Left forelimb (tissue), 1 donor: ENCODE results near the gene IRAK1.

Source experiments
- DNase-seq: peaks from one replicate; pipeline ENCODE4 v3.0.0-alpha.2; 2018; ENCODE audit warnings: low spot score

IRAK1 gene

DNA sequence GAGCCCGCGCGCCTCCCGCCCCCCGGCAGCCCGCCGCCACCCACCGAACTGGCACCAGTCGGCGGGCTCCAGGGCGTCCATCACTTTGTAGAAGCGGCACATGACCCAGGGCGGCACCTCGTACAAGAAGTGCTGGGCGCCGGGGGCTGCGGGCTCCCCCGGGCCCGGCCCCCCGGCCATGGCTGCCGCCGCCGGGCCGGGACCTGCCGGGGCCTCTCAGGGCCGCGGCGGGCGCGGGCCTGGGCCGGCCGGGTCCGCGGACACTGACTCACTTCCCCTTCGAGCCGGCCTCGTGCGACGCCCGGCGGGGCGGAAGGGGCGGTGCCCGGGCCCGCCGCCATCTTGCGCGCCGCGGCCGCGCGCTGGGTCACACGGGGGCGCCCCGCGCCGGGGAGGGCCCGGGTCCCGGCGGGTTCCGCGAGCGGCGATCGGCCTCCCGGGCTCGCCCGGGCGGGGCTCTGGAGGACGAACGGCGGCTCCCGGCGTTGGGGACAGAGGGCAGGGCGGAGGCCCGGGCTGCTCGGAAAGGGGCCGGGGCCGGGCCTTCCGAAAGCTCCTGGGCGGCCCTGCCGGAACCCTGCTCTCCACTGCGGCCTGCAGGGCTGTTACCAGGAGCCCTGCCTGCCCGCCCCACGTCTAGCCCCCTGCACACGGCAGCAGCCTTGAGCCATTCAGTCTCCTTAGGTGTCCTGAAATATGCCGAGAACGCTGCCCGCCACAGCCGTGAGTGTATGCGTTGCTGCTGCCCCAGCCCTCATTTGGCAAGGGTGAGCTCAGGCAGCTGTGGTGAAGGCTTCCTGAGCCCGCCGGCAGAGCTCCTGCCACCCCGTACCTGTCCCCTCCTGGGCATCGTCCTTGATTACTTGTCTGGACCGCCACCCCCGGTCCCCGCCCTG is at the start of gene IRAK1:
IRAK1 (minus strand) TSS at position 270 of the 896 bp plus-strand sequence; CDS start at position 180, 90 bp downstream.
- DNase-seq = peak; percentile 73

DNA sequence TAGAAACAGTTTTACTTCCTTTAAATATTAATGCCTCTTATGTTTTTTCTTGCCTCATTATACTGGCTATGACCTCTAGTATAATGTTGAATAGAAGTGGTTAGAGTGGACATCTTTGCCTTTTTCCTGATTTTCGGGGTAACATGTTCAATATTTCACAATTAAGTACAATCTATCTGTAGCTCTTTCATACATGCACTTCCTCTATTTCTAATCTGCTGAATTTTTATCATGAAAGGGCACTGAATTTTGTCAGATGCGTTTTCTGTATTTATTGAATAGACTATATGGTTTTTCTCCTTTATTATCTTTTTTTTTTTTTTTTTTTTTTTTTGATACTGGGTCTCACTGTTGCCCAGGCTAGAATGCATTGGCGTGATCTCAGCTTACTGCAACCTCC is 48.9 kb upstream of the IRAK1 start:
- no peak for DNase-seq

DNA sequence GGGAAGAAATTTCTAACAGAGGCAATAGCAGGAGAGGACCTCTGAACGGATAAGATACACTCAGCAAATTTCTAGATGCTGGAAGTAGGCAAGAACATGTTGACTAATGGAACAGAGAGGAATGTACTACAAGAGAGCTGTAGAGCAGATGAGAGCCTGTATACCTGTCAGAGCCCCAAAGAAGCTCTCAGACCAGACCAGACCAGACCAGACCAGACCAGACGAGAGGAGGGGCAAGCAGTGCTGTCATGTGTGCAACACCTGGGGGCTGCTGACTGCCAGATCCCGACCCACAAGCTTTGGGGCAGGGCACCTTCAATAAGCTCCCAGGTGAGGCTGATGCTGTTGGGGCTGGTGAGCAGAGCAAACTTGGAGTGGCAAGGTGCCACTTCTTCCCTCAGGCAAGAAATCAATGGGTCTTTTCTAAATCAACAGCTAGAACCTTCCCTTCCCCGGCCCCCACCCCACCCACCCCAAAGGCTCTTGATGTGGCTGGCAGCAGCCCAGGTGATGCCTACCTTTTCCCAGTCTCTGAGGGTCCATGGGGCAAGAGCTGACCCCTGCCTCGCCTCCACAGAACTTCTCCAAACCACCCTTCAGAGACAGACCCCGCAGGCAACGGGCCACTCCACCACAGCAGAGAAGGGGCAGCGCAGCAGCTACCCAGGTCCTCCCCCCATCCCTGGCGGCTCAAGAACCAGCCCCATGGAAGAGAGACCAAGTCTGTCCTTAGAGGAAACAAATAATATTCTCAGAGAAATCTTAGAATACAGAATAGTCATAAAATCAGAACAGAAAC is 45.1 kb upstream of the IRAK1 start:
- DNase-seq = no peak

DNA sequence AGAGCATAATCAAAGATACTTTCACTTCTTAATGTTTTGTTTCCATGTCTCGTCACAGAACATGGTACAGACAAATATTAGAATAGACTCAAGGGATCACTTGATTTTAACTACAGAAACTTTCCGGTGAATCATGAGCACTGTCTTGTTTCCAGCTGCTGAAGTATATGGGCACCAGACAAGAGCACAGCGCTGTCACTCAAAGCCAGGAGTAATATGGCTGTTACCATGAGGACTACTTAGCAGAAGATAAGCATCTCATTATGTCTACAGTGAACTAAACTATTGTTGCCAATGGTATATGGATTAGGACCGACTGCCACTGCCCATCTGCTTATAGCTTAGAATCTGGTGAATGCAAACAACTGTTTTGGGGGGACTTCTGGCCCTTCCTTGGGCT is 43.5 kb upstream of the IRAK1 start:
- DNase-seq = no peak

DNA sequence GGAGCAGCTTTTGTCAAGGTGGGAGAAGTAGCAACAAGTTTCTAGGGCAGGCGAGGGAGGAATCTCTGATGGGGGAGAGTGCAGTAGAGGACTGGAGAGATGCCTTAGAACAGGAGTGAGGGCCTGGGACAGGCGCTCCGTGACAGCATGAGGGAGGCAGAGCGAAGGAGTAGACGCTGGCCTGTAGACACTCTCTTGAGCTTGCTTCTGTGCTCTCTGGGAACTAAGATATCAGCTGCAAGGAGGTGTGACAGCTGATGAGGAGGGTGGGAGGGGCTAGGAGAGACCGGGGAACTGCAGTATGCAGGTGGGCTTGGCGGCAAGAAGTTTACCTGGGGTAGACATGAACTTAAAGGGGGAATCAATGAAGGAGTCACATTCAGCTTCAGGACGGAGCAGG is 42.1 kb upstream of the IRAK1 start:
- DNase-seq = no peak

DNA sequence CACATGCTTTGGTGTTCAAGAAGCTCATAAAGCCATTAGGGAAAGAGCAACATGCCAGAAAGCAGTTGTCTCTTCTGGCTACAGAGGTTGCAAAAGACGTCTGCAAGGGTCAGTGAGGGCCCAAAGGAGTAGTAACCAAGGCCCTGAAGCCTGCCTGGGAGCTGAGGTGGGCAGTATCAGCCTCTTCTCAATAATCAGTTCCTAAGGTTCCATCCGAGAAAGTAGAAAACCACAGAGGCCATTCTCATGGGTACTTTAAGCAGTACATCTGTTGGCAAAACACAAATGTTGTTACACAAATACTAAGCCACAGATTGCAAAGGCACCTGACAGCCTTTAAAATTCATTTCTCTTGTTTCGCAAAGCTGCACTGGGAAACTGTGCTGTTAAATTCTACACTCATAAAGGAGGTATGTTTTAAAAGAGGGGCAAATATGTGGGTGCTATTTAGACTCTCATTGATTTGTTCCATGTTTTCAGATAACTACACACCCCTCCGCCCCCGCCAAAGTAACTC is 40.1 kb upstream of the IRAK1 start:
- DNase-seq = no peak

DNA sequence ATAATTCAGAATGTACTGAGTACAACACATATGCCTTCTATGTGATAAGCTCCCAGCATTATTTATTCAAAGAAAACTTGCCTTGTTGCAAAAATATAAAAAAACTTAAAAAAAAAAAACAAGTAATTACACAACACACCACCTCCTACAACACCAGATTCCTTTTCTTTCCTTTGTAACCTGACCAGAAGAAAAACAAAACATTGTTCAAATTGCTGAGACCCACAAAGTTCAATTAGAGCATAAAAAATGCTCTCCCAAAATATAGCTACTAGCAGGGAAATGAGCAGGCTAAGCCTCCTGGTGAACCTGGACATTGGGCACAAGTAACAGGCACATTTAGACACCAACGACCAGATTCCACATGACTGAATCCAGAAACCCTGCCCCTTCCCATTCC is 39.5 kb upstream of the IRAK1 start:
- no peak for DNase-seq

DNA sequence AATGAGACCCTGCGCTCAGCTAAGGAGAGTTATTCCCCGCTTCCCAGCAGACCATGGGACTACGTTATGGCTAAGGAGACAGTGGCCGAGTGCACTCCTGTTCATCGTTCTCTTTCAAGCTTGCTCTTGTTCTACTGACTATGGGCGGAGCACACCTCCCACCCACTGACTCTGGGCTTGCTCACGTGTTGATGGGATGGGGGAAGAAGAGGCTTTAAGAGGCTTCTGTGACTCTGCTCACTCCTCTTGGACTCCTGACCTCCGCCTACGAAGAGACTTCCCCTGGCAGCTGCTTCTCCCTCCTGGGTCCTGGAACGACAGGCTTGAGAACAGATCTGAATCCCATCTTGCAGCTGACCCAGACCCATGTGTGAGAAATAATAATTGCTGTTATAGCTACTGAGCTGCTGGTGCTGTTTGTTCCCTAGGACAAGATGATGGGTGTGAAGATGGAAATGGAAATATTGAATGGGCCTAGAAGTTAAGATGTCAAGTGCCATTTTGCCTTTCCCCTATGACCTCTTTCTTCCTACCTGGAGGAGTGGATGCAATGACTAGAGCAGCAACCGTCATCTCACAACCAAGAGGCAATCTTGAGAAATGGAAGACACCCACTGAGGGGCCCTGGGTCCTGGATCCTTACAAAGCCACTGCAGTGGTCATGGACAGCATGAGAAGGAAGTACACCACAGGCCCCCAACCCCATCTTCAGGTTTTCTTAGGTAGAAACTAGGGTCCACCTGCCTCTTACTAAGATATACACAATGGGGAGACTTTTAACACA is 38.7 kb upstream of the IRAK1 start:
- no peak for DNase-seq

DNA sequence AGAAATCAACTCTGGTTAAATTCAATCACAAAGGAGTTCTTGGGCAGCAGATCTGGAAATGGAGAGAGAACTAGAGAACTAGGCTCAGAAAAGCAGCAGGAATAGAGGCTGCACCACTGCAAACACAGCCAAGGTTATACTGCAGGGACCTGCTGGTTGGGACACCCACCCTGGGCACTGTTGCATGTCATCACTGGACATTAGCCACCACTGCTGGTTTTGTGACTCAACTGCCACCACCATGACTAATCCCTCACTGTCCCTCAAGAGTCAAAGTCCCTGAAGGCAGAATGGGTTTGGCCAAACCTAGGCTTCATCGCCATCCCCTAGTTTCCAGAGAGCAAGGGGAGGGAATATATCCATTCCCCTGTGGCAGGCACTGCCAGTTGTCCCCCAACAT is 38.1 kb upstream of the IRAK1 start:
- no peak for DNase-seq

DNA sequence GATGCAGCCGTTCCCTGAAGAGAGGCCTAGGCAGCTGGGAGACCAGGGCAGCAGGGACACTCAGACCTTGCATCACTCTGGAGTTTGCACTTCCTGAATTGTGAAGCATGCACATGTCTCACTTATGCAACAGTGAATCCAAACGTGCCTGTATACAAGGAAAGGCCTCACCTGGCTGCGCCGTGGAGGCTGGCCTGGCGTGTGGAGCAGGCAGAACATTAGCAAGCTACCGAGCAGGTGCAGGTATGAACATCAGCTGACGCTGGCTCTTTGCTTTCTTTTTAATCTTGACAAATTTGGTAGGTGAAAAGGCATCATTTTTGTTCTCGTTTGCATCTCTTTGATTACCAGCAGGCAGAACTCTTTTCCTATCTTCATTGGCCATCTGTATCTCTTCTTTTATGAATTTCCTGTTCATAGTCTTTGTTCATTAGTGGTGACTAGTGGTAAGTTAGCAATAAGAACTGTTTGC is 37.1 kb upstream of the IRAK1 start:
- DNase-seq = no peak

DNA sequence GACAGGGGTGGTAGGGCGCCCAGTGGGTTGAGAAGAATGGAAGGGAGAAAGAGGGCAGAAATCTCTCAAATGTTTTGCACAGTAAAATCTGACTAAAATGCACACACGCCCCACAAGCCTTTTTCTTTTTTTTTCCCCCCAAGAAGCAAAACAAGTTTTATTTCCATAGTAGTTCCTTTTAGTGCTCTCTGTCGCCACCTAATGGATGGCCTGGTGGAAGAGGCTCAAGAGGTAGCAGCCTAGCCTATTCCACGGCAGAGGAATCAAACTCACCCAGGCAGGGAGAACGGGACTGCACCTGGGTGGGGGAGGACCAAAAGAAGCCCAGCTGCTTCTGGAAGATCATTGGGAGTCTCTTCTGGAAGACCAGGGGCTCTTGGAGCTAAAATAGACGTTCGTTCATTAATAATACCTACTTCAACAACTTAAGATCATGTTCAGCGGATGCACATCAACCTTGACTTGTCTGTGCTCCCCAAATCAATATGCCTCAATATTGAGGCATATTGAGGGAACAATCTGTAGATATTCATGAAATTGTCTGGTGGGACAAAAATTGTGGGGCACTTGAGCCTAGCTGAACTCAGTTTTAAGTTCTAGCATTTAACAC is 31.6 kb upstream of the IRAK1 start:
- no peak for DNase-seq

DNA sequence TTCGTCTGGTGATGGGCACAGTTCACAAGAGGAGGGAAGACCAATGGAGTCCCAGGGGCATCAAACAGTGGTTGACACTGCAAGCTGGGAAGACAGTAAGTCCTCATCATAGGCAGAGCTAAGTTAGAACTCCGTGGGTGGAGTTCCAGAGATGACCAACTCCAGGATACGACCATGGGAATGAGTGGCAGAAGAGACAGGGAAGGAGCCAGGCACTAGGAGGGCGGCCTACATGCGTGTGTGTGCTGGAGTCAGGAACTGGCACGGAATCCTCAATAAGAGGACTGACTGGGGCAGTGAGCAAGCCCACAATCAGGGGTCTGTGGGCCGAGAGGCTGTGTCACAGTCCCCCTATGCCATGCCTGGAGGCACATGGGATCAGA is 30.4 kb upstream of the IRAK1 start:
- no peak for DNase-seq

DNA sequence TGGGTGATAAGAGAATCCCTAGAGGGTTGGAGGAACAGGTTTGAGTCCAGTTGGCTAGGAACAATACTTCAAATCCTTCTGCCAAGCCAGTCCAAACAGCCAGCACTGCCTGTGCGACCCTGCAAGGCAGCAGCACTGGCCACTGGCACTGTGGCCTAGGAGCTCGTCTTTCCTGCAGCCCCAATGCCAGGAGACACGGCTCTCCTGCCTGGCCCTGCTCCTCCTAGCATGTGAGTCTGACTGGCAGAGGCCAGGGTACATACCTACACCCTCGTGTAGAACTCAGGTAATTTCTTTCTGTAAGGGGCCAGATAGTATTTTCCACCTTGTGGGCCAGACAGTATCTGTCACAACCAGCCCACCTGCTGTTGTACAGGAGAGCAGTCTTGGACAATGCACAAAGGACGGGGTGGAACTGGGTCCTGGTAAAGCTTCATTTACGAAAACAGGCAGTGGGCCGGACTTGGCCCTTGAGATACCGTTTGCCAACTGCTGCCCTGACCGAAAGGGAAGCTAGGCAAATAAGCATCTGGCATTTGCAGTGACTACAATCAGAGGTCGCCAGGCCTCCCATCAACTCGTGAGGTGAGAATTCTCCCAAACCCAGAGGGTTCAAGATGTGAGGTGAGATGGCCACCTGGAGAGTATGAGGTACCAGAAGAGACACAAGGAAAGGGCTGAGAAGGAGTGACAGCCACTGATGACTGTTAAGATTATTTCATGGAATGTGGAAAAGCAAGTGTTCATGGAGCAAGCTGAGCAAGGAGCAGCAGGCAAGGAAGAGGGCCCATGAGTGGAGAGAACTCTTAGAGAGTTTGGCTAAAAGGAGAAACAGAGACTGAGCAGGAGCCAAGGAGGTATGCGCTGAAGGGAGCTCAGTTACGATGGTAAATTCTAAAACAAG is 29.8 kb upstream of the IRAK1 start:
- DNase-seq = no peak

DNA sequence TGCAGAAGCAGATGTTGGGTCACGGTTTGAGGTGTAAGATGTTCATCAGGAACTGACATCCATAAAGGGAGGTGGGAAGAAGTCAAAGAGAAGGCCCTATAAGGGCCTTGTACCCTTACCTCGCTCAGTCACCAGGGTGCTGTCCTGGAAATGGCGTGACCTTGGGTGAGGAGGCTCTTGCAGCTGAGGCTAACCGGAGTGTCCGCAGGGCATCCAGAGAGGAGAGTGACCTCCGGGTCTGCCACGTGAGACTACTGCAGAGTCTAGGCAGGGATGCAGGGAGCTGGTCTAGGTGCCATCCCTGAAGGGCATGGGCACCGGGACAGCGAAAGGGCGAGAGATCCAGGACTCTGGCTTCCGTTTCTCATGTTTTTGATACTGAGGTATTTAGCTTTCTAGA is 28.7 kb upstream of the IRAK1 start:
- no peak for DNase-seq

DNA sequence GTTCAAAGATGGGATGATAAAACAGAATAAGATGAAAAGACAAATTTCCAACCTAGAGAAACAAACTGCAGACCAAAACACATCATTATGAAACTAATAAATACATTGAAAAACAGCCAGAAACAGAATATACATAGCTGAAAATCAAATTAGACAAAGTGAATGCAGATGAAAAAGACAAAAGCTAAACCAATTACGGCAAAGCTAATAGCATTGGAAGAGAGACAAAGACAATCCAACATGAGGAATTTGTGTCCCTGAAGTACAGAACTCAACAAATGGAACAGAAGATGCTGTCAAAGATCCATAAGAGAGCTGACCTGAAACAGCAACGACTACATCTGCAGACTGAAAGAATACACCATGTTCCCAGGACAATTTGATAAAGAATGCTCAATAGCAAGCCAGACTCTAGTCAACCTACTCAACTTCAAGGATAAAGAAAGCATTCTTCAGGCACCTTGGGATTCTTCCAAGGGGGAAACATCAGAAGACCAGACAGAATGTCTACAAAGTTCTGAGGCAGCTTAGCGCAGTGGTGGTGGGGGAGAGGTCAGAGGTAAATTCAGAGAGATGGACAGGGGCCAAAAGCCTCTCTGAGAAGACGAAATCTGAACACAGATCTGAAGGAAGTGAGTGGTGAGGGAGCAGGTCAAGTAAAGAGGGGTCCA is 27.4 kb upstream of the IRAK1 start:
- DNase-seq = no peak

DNA sequence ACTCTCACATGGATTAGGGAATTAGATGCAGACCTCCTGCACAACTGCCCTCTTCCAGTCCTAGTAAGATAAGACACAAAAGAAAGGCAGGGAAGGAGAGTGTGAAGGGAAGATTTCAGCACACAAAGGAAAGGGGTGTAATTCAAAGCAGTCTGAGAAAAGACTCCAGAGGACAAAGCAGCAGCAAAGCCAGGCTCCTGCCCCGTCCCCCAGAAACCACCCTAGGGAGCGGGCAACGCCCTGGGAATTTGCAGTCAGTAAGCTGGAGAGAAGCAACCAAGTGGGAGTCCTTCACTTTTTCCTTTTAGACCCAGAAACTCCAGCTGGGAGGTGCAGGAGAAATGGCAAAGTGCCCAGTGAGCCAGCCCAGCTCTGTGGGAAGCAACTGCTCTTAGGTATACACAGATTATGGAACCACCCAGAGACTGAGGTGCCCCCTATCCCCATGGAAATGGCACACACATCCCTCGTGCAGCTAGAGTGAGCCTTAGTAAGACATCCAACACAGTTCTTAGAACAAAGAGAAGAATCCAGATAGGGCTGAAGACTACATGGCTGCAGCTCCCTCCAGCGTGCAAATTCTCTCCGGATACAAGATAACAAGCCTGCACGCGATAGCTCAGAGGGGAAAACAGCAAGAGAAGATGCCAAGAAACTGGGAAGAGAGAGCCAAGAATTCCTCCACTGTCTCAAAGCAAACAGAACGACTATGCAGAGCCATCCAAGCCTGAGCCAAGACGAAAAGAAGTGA is 26.5 kb upstream of the IRAK1 start:
- no peak for DNase-seq

DNA sequence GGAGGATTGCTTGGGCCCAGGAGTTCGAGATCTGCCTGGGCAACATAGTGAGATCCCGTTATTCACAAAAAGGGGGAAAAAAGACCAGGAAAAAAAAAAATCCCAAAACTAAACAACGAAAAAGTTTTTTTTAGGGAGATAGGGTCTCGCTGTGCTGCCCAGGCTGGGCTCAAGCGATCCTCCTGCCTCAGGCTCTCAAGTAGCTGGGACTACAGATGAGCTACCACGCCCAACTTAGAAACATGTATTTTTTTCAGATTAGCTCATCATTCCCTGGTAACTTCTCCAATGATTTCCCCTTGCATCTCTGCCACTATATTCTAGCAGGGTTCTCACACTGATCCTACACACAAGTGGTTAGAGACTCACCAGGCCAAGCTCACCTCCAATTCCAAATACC is 24.4 kb upstream of the IRAK1 start:
- no peak for DNase-seq

DNA sequence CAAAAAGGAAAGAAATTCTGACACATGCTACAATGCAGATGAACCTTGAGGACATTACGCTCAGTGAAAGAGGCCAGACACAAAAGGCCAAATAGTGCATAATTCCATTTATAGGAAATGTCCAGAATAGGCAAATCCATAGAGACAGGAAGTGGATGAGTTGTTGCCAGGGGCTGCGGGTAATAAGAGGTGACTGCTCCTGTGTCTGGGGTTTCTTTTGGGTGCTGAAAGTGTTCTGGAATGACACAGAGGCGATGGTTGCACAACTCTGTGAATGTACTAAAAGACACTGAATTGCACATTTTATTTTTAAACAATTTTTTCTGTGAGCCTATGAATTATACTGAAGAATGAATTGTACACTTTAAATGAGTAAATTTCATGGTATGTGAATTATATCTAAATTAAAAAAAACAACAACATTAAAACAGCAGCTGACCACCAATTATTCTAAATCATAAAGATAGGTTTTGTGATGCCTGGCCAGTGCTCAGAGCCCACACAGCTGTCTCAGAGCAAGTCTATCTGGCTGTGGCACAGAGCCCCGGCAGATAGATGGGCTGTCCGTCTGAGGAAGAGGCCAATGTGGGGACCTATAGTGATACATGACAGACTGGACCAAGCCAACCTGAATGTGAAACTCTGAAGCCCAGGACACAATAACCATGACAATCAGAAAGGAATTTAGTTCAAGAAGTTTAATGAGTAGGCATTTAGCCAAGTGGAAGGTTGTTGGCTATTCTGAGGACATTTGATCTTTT is 23.5 kb upstream of the IRAK1 start:
- DNase-seq = no peak

DNA sequence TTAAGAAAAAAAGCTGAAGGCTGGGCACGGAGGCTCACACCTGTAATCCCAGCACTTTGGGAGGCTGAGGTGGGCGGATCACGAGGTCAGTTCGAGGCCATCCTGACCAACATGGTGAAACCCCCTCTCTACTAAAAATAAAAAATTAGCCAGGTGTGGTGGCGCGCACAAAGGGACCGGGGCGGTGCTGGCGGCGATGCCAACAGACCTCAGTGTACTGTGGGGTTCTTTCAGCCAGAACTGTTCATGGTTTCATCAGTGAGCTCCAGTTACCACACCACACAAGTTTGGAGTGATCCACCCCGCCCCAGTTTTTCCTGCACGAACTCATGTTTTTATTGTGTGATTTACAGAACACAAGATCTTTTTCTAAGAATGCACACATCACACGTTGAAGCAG is 21.2 kb upstream of the IRAK1 start:
- DNase-seq = no peak
